DOHH2 (cell line): ENCODE results near the gene IGFL1.

Source experiments
- H3F3A ChIP-seq: fragments of 200-600 bp; sonication (generic), shearing (Covaris generic); 2 replicates; pipeline ENCODE4 v1.6.0; 2016; ENCODE audit warnings: antibody characterized with exemption, mild to moderate bottlenecking; ENCODE audit not compliant: control insufficient read depth, insufficient read depth
- H3K27ac ChIP-seq: fragments of 200-600 bp; sonication (generic); 2 replicates; pipeline ENCODE4 v1.5.1; 2014; ENCODE audit warnings: low read depth, mild to moderate bottlenecking, low read length, moderate library complexity
- H3K27me3 ChIP-seq: fragments of 200-600 bp; sonication (generic); 2 replicates; pipeline ENCODE4 v1.6.1; 2014; ENCODE audit warnings: mild to moderate bottlenecking, low read length, mixed read lengths; ENCODE audit not compliant: control insufficient read depth
- H3K36me3 ChIP-seq: fragments of 200-600 bp; sonication (generic); 2 replicates; pipeline ENCODE4 v1.6.1; 2014; ENCODE audit warnings: mild to moderate bottlenecking, low read length, moderate library complexity, mixed read lengths; ENCODE audit not compliant: control insufficient read depth
- H3K4me1 ChIP-seq: fragments of 200-600 bp; sonication (generic); 2 replicates; pipeline ENCODE4 v1.6.1; 2014; ENCODE audit warnings: mild to moderate bottlenecking, low read length, mixed read lengths; ENCODE audit not compliant: control insufficient read depth
- H3K4me2 ChIP-seq: fragments of 200-600 bp; sonication (generic); 2 replicates; pipeline ENCODE4 v1.6.0; 2014; ENCODE audit warnings: mild to moderate bottlenecking, low read length, moderate library complexity
- H3K4me3 ChIP-seq: fragments of 200-600 bp; sonication (generic); 2 replicates; pipeline ENCODE4 v1.5.1; 2014; ENCODE audit warnings: mild to moderate bottlenecking, low read length, mixed read lengths
- H3K79me2 ChIP-seq: fragments of 200-600 bp; sonication (generic); 2 replicates; pipeline ENCODE4 v1.6.1; 2014; ENCODE audit warnings: mild to moderate bottlenecking, low read length, mixed read lengths; ENCODE audit not compliant: control insufficient read depth
- H3K9me2 ChIP-seq: fragments of 200-600 bp; sonication (generic); replicated peaks from 2 replicates; pipeline ENCODE4 v1.6.1; 2014; ENCODE audit warnings: mild to moderate bottlenecking, low read length, mixed read lengths; ENCODE audit not compliant: control insufficient read depth
- H3K9me3 ChIP-seq: fragments of 200-600 bp; sonication (generic); 2 replicates; pipeline ENCODE4 v1.6.1; 2014; ENCODE audit warnings: antibody characterized with exemption, low read length, mixed read lengths; ENCODE audit not compliant: control insufficient read depth, insufficient read depth
- H4K20me1 ChIP-seq: fragments of 200-600 bp; sonication (generic); 2 replicates; pipeline ENCODE4 v1.6.0; 2014; ENCODE audit warnings: low read depth, mild to moderate bottlenecking, antibody characterized with exemption, low read length, moderate library complexity; ENCODE audit not compliant: control insufficient read depth, insufficient read depth
- CTCF ChIP-seq: fragments of 200-600 bp; sonication (generic); IDR thresholded peaks from one replicate; pipeline ENCODE4 v1.5.1; 2014; ENCODE audit warnings: antibody characterized with exemption, mild to moderate bottlenecking, low read depth, low read length; ENCODE audit not compliant: poor library complexity, severe bottlenecking
- EZH2phosphoT487 ChIP-seq: fragments of 200-600 bp; sonication (generic); IDR thresholded peaks from 2 replicates; pipeline ENCODE4 v1.6.1; 2017; ENCODE audit warnings: borderline replicate concordance, mild to moderate bottlenecking, antibody characterized with exemption, low read length, moderate library complexity, mixed read lengths

The IGFL1 gene

DNA sequence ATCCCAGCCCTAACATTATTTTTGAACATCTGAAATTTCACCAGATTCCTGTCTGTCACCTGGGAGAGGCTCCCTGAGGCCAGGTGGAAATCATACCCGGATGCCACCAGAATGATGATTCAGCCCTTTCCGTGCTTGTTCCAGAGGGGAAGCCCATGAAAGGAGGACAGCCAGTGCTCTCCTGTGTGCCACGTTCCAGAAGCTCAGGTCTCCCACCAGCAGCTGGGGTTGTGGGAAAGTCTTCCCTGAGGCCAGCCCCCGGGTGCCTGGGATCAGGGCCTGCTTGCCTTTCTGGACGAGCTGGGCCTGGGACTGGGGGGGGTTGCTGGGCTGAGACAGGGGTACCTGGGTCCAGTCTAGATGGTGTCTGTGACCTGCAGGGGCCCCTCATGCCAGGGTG lies 25.5 kb upstream of the IGFL1 start:
- Histone ChIP-seq H3K27ac (no peak overlapping the region), H4K20me1 (no peaks in the 10 kb centered on the region), H3F3A (no peaks in the 10 kb centered on the region), H3K36me3 (no peaks in the 10 kb centered on the region), H3K27me3 (peaks cover 3% of the 10 kb centered on the region; the same call in 1 of the 2 replicates), H3K9me2 (no peaks in the 10 kb centered on the region), H3K4me3 (no peak overlapping the region), H3K4me1 (no peaks in the 10 kb centered on the region), H3K4me2 (no peak overlapping the region), H3K9me3 (no peaks in the 10 kb centered on the region), H3K79me2 (no peaks in the 10 kb centered on the region)
- TF ChIP-seq CTCF (no peak), EZH2phosphoT487 (no peak)

GRCh38 chr19:46205183-46205984 lies 24.2 kb upstream of the IGFL1 start:
- no peaks in the 10 kb centered on the region for H3K9me2 ChIP-seq
- H3K9me3 ChIP-seq: no peaks in the 10 kb centered on the region
- no peak overlapping the region for H3K4me2 ChIP-seq
- H3F3A ChIP-seq: no peaks in the 10 kb centered on the region
- H3K4me1 ChIP-seq: no peaks in the 10 kb centered on the region
- no peak for TF ChIP-seq CTCF
- TF ChIP-seq EZH2phosphoT487: no peak
- no peaks in the 10 kb centered on the region for H3K36me3 ChIP-seq
- no peaks in the 10 kb centered on the region for H4K20me1 ChIP-seq
- H3K27ac ChIP-seq: no peak overlapping the region
- H3K79me2 ChIP-seq: no peaks in the 10 kb centered on the region
- H3K27me3 ChIP-seq: peaks cover 3% of the 10 kb centered on the region; the same call in 1 of the 2 replicates
- H3K4me3 ChIP-seq: no peak overlapping the region

DNA sequence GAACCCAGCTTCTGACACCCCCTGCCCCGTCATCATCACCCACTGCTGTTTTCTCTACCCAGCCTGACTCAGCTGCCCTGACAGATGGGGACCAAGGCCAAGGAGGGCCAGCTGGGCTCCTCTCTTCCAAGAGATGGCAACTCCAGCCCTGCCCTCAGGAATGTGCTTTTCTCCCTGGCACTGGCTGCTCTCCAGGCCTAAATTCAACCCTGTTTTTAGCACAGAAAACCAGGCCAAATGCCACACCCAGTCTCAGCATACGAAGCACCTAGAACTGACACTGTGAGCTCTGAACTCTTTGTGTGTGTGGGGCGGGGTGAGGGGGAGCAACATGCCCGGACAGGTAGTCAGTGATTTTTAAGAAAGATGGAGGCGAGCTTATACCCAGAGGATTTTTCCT lies 23.4 kb upstream of the IGFL1 start:
- H3K4me3 ChIP-seq: no peak overlapping the region
- H3K79me2 ChIP-seq: no peaks in the 10 kb centered on the region
- no peak overlapping the region for H3K4me2 ChIP-seq
- no peak for TF ChIP-seq EZH2phosphoT487
- no peak for TF ChIP-seq CTCF
- peaks cover 3% of the 10 kb centered on the region; the same call in 1 of the 2 replicates for H3K27me3 ChIP-seq
- H3K9me3 ChIP-seq: no peaks in the 10 kb centered on the region
- no peaks in the 10 kb centered on the region for H3K9me2 ChIP-seq
- H3K4me1 ChIP-seq: no peaks in the 10 kb centered on the region
- no peaks in the 10 kb centered on the region for H3K36me3 ChIP-seq
- no peak overlapping the region for H3K27ac ChIP-seq
- H4K20me1 ChIP-seq: no peaks in the 10 kb centered on the region
- H3F3A ChIP-seq: no peaks in the 10 kb centered on the region
